Measurements from ENCODE around the gene PDZD4.

PDZD4 gene

GRCh38 chrX:153816831-153817690 lies 13.3 kb downstream of the PDZD4 start:
- no peak for TF ChIP-seq ZNF274 (IDR thresholded peaks at IDR 0.05; ENCODE audit: low read depth, low read length)
- H3K4me3 ChIP-seq (ENCODE audit: low read length) = no peak overlapping the region

GRCh38 chrX:153814591-153815315 lies 15.6 kb downstream of the PDZD4 start:
- no peak for TF ChIP-seq ZNF274 (IDR thresholded peaks at IDR 0.05; ENCODE audit: low read depth, low read length)
- no peak overlapping the region for H3K4me3 ChIP-seq (ENCODE audit: low read length)

GRCh38 chrX:153813161-153813560 lies 17.2 kb downstream of the PDZD4 start:
- TF ChIP-seq ZNF274 (IDR thresholded peaks at IDR 0.05; ENCODE audit: low read depth, low read length) = no peak
- no peak overlapping the region for H3K4me3 ChIP-seq (ENCODE audit: low read length)

- TF ChIP-seq ZNF274 (IDR thresholded peaks at IDR 0.05; ENCODE audit: low read depth, low read length) = no peak
- no peak overlapping the region for H3K4me3 ChIP-seq (ENCODE audit: low read length)
These were observed 18.1 kb downstream of the PDZD4 start for GRCh38 chrX:153812220-153812619.

GRCh38 chrX:153807976-153808375 lies 22.4 kb downstream of the PDZD4 start:
- no peak for TF ChIP-seq ZNF274 (IDR thresholded peaks at IDR 0.05; ENCODE audit: low read depth, low read length)
- H3K4me3 ChIP-seq (ENCODE audit: low read length) = no peak overlapping the region

- no peak overlapping the region for H3K4me3 ChIP-seq (ENCODE audit: low read length)
- TF ChIP-seq ZNF274 (IDR thresholded peaks at IDR 0.05; ENCODE audit: low read depth, low read length) = no peak
These were observed 23.3 kb downstream of the PDZD4 start for GRCh38 chrX:153806999-153807575.

GRCh38 chrX:153805436-153805835 lies 24.9 kb downstream of the PDZD4 start:
- no peak for TF ChIP-seq ZNF274 (IDR thresholded peaks at IDR 0.05; ENCODE audit: low read depth, low read length)
- H3K4me3 ChIP-seq (ENCODE audit: low read length) = no peak overlapping the region

GRCh38 chrX:153804621-153805020 lies 25.7 kb downstream of the PDZD4 start:
- no peak overlapping the region for H3K4me3 ChIP-seq (ENCODE audit: low read length)
- no peak for TF ChIP-seq ZNF274 (IDR thresholded peaks at IDR 0.05; ENCODE audit: low read depth, low read length)

- H3K4me3 ChIP-seq (ENCODE audit: low read length) = no peak overlapping the region
- no peak for TF ChIP-seq ZNF274 (IDR thresholded peaks at IDR 0.05; ENCODE audit: low read depth, low read length)
These were observed 26.2 kb downstream of the PDZD4 start for GRCh38 chrX:153804100-153804595.

- TF ChIP-seq ZNF274 (IDR thresholded peaks at IDR 0.05; ENCODE audit: low read depth, low read length) = no peak
- H3K4me3 ChIP-seq (ENCODE audit: low read length) = no peak overlapping the region
These were observed 26.9 kb downstream of the PDZD4 start for GRCh38 chrX:153803211-153804099.

GRCh38 chrX:153802513-153803045 lies 27.8 kb downstream of the PDZD4 start:
- no peak for TF ChIP-seq ZNF274 (IDR thresholded peaks at IDR 0.05; ENCODE audit: low read depth, low read length)
- no peak overlapping the region for H3K4me3 ChIP-seq (ENCODE audit: low read length)

GRCh38 chrX:153801669-153802068 lies 28.7 kb downstream of the PDZD4 start:
- no peak overlapping the region for H3K4me3 ChIP-seq (ENCODE audit: low read length)
- no peak for TF ChIP-seq ZNF274 (IDR thresholded peaks at IDR 0.05; ENCODE audit: low read depth, low read length)

- no peak for TF ChIP-seq ZNF274 (IDR thresholded peaks at IDR 0.05; ENCODE audit: low read depth, low read length)
- H3K4me3 ChIP-seq (ENCODE audit: low read length) = no peak overlapping the region
These were observed 29.6 kb downstream of the PDZD4 start for GRCh38 chrX:153800746-153801145.
